IMR-90 (cell line): ENCODE results near the gene ROBO1. TPM values are rescaled to one million over a fixed set of nuclear protein-coding genes. Genes with fewer than 3 reads are reported as not detected.

Source experiments
- ATAC-seq: fragments of 200-7000 bp; cut with Tn5 transposase; 2 replicates; pipeline ENCODE4 v1.9.1; 2020; ENCODE audit warnings: low read depth, mild to moderate bottlenecking, moderate library complexity
- BruUV-seq: library from RNA; stranded (reverse); fragments of 400-500 nt; replicated peaks from 2 replicates; lab custom pipeline; 2021; lab: Mats Ljungman, UMichigan
- CTCF ChIA-PET: fragments of 300-600 bp; formaldehyde crosslinking; extraction: SDS; loops from one replicate; lab custom pipeline; 2021; ENCODE audit warnings: antibody characterized with exemption; lab: Yijun Ruan, JAX
- POLR2A ChIA-PET: fragments of 300-600 bp; sonication (Branson Sonifier 250); formaldehyde crosslinking; loops from one replicate; lab custom pipeline; 2022; ENCODE audit warnings: antibody characterized with exemption; ENCODE audit not compliant: unreplicated experiment; lab: Charles Lee
- DNase-seq: peaks from one replicate; pipeline ENCODE4 v3.0.0; 2013
- H2AFZ ChIP-seq: replicated peaks from 2 replicates; pipeline ENCODE3; 2013; ENCODE audit warnings: low read length, mild to moderate bottlenecking; ENCODE audit not compliant: poor library complexity
- H2AK5ac ChIP-seq: 2 replicates; pipeline ENCODE4 v1.6.1; 2013; ENCODE audit warnings: low read depth, low read length, inconsistent platforms
- H2AK9ac ChIP-seq: replicated peaks from 2 replicates; pipeline ENCODE3; 2013; ENCODE audit warnings: mild to moderate bottlenecking, low read depth, low read length, moderate library complexity; ENCODE audit not compliant: poor library complexity
- H2BK120ac ChIP-seq: 2 replicates; pipeline ENCODE4 v1.6.1; 2013; ENCODE audit warnings: low read depth, low read length, inconsistent platforms
- H2BK15ac ChIP-seq: 3 replicates; pipeline ENCODE4 v1.6.1; 2013; ENCODE audit warnings: low read depth, low read length, inconsistent platforms
- H2BK20ac ChIP-seq: 2 replicates; pipeline ENCODE4 v1.6.1; 2013; ENCODE audit warnings: low read depth, mild to moderate bottlenecking, inconsistent platforms, low read length, moderate library complexity
- H2BK5ac ChIP-seq: 2 replicates; pipeline ENCODE4 v1.6.1; 2013; ENCODE audit warnings: mild to moderate bottlenecking, low read depth, low read length, inconsistent platforms; ENCODE audit not compliant: poor library complexity, severe bottlenecking
- H3K14ac ChIP-seq: replicated peaks from 2 replicates; pipeline ENCODE4 v1.6.1; 2013; ENCODE audit warnings: low read depth, low read length, inconsistent platforms
- H3K18ac ChIP-seq: 2 replicates; pipeline ENCODE4 v1.6.1; 2013; ENCODE audit warnings: low read depth, low read length, control low read depth
- H3K23ac ChIP-seq: 2 replicates; pipeline ENCODE4 v1.6.1; 2013; ENCODE audit warnings: low read depth, low read length, inconsistent platforms
- H3K27ac ChIP-seq: 2 replicates; pipeline ENCODE4 v1.5.1; 2013; ENCODE audit warnings: mild to moderate bottlenecking, control low read depth, low read length; ENCODE audit not compliant: insufficient read depth
- H3K27me3 ChIP-seq: 2 replicates; pipeline ENCODE4 v1.6.1; 2013; ENCODE audit warnings: low read length; ENCODE audit not compliant: control insufficient read depth, insufficient read depth
- H3K36me3 ChIP-seq: 2 replicates; pipeline ENCODE4 v1.6.1; 2013; ENCODE audit warnings: low read length, mixed read lengths; ENCODE audit not compliant: control insufficient read depth, insufficient read depth
- H3K4ac ChIP-seq: 2 replicates; pipeline ENCODE4 v1.6.1; 2013; ENCODE audit warnings: low read depth, low read length, inconsistent platforms
- H3K4me1 ChIP-seq: 2 replicates; pipeline ENCODE4 v1.6.1; 2013; ENCODE audit warnings: low read length, mixed read lengths; ENCODE audit not compliant: control insufficient read depth, insufficient read depth
- H3K4me2 ChIP-seq: 2 replicates; pipeline ENCODE4 v1.6.1; 2013; ENCODE audit warnings: low read depth, mild to moderate bottlenecking, control low read depth, low read length, moderate library complexity
- H3K4me3 ChIP-seq: 2 replicates; pipeline ENCODE4 v1.5.1; 2013; ENCODE audit warnings: low read depth, mild to moderate bottlenecking, control low read depth, low read length, moderate library complexity; ENCODE audit not compliant: insufficient read depth
- H3K56ac ChIP-seq: 2 replicates; pipeline ENCODE4 v1.6.1; 2013; ENCODE audit warnings: low read length, inconsistent platforms; ENCODE audit not compliant: insufficient read depth; ENCODE audit errors: extremely low read depth
- H3K79me1 ChIP-seq, 2 experiments: 2 replicates each; pipeline ENCODE4 v1.6.1; 2013; ENCODE audit warnings: low read length in 2 of 2, inconsistent platforms in 1 of 2, low read depth in 1 of 2
- H3K9ac ChIP-seq: 2 replicates; pipeline ENCODE4 v1.6.1; 2013; ENCODE audit warnings: low read depth, low read length, control low read depth
- H3K9me1 ChIP-seq: 2 replicates; pipeline ENCODE4 v1.6.1; 2013; ENCODE audit warnings: low read length, inconsistent platforms; ENCODE audit not compliant: insufficient read depth
- H3K9me3 ChIP-seq: 2 replicates; pipeline ENCODE4 v1.6.1; 2013; ENCODE audit warnings: low read length; ENCODE audit not compliant: control insufficient read depth, insufficient read depth
- H4K20me1 ChIP-seq: 2 replicates; pipeline ENCODE4 v1.6.1; 2013; ENCODE audit warnings: low read length, inconsistent platforms; ENCODE audit not compliant: insufficient read depth
- H4K5ac ChIP-seq: 2 replicates; pipeline ENCODE4 v1.6.1; 2013; ENCODE audit warnings: mild to moderate bottlenecking, low read depth, low read length, control low read depth
- H4K8ac ChIP-seq, 2 experiments: 2 replicates each; pipeline ENCODE4 v1.6.1; 2013; ENCODE audit warnings: low read depth in 2 of 2, low read length in 2 of 2, control low read depth in 1 of 2, inconsistent platforms in 1 of 2
- H4K91ac ChIP-seq: 2 replicates; pipeline ENCODE4 v1.6.1; 2013; ENCODE audit warnings: low read depth, low read length, inconsistent platforms; ENCODE audit not compliant: insufficient read depth
- BHLHE40 ChIP-seq: fragments of 150-350 bp; IDR thresholded peaks from 2 replicates; pipeline ENCODE4 v1.6.1; 2016; ENCODE audit warnings: mild to moderate bottlenecking, low read depth, low read length
- CEBPB ChIP-seq: IDR thresholded peaks from 2 replicates; pipeline ENCODE4 v1.6.1; 2012; ENCODE audit warnings: low read depth, low read length, improper control_type of control experiment
- CHD1 ChIP-seq: IDR thresholded peaks from 2 replicates; pipeline ENCODE4 v1.6.1; 2012; ENCODE audit warnings: low read depth, low read length, improper control_type of control experiment
- CTCF ChIP-seq: conservative IDR thresholded peaks from 2 replicates; pipeline ENCODE4 v1.5.1; 2012; ENCODE audit warnings: mild to moderate bottlenecking, low read depth, low read length, improper control_type of control experiment
- ELK1 ChIP-seq: fragments of 150-350 bp; IDR thresholded peaks from 2 replicates; pipeline ENCODE4 v1.6.1; 2016; ENCODE audit warnings: low read depth, mild to moderate bottlenecking, low read length, moderate library complexity, borderline replicate concordance
- FOS ChIP-seq: fragments of 150-350 bp; IDR thresholded peaks from 2 replicates; pipeline ENCODE4 v1.6.1; 2016; ENCODE audit warnings: low read depth, low read length
- MAFK ChIP-seq: IDR thresholded peaks from 2 replicates; pipeline ENCODE4 v1.6.1; 2012; ENCODE audit warnings: low read depth, low read length, improper control_type of control experiment
- MAZ ChIP-seq: IDR thresholded peaks from 2 replicates; pipeline ENCODE4 v1.6.1; 2012; ENCODE audit warnings: low read depth, mild to moderate bottlenecking, low read length, improper control_type of control experiment, moderate library complexity, borderline replicate concordance
- MXI1 ChIP-seq: IDR thresholded peaks from 2 replicates; pipeline ENCODE4 v1.6.1; 2012; ENCODE audit warnings: low read depth, mild to moderate bottlenecking, low read length, moderate library complexity, borderline replicate concordance
- NFE2L2 ChIP-seq: fragments of 150-350 bp; IDR thresholded peaks from 2 replicates; pipeline ENCODE4 v1.6.1; 2016; ENCODE audit warnings: low read depth, mild to moderate bottlenecking, low read length
- POLR2A ChIP-seq: IDR thresholded peaks from 2 replicates; pipeline ENCODE4 v1.6.1; 2012; ENCODE audit warnings: mild to moderate bottlenecking, low read depth, low read length
- RAD21 ChIP-seq: IDR thresholded peaks from 2 replicates; pipeline ENCODE4 v1.6.1; 2012; ENCODE audit warnings: low read length, improper control_type of control experiment
- RCOR1 ChIP-seq: IDR thresholded peaks from 2 replicates; pipeline ENCODE4 v1.6.1; 2012; ENCODE audit warnings: mild to moderate bottlenecking, low read length, improper control_type of control experiment; ENCODE audit not compliant: insufficient replicate concordance
- RFX5 ChIP-seq: IDR thresholded peaks from 2 replicates; pipeline ENCODE4 v1.8.0; 2012; ENCODE audit warnings: low read depth, mild to moderate bottlenecking, low read length, moderate library complexity
- SMC3 ChIP-seq: fragments of 150-350 bp; IDR thresholded peaks from 2 replicates; pipeline ENCODE4 v1.6.1; 2016; ENCODE audit warnings: low read depth, mild to moderate bottlenecking, antibody characterized with exemption, low read length, moderate library complexity
- USF2 ChIP-seq: fragments of 150-350 bp; IDR thresholded peaks from 2 replicates; pipeline ENCODE4 v1.6.1; 2017; ENCODE audit warnings: mild to moderate bottlenecking, antibody characterized with exemption, low read length, low read depth
- WGBS, 2 experiments: methylation state at CpG; one replicate each; pipeline versions ENCODE4 v1.1.5 to v1.1.7; 2013; ENCODE audit warnings: missing lambda C conversion rate in 2 of 2; ENCODE audit not compliant: insufficient read length in 1 of 2; ENCODE audit errors: extremely low coverage in 2 of 2; 5-methylcytosine and 5-hydroxymethylcytosine counted together
- dilution Hi-C: fragments of 300-500 bp; cut with HindIII; formaldehyde crosslinking; loops from one replicate; pipeline ENCODE4 v1.14.3; 2018; ENCODE audit warnings: low sequenced_read_pairs; ENCODE audit not compliant: unreplicated experiment
- in situ Hi-C: fragments of 300-500 bp; cut with MboI; formaldehyde crosslinking; loops from 3 replicates; pipeline ENCODE4 v1.14.3; 2019; ENCODE audit warnings: low sequenced_read_pairs, inconsistent platforms, mixed read lengths
- intact Hi-C: fragments of 100-400 bp; cut with micrococcal nuclease; formaldehyde crosslinking; loops from 2 replicates; pipeline ENCODE4 v1.10.0; 2022
- polyA plus RNA-seq, 3 experiments: library from polyadenylated mRNA; depleted of rRNA; stranded (reverse); fragments of >200 nt; gene quantifications; 2 replicates each; pipeline ENCODE4 v1.2.3, GENCODE V29; 2012; ENCODE audit warnings: low replicate concordance in 1 of 3
- total RNA-seq: library from RNA; depleted of rRNA; stranded (reverse); fragments of >200 nt; gene quantifications from 2 replicates; pipeline ENCODE4 v1.2.3, GENCODE V29; 2012

Gene ROBO1
- total and polyA plus RNA-seq, 2 of the 4 experiments (the other 2 are of a cell fraction), result 24.1 to 53.9 TPM

GRCh38 chr3:78670746-78671145 is 1097.1 kb downstream of the ROBO1 start:
- no peak for TF ChIP-seq RAD21
- no peak for TF ChIP-seq USF2
- no peak for TF ChIP-seq CHD1
- TF ChIP-seq CTCF, result no peak
- TF ChIP-seq MAZ, result no peak
- TF ChIP-seq RCOR1, result no peak
- no peak for TF ChIP-seq SMC3
- TF ChIP-seq POLR2A, result no peak
- no peak for TF ChIP-seq CEBPB
- no peak for TF ChIP-seq FOS
- TF ChIP-seq MXI1, result no peak
- no peak for TF ChIP-seq BHLHE40
- TF ChIP-seq ELK1, result no peak
- TF ChIP-seq RFX5, result no peak
- no peak for TF ChIP-seq NFE2L2
- no peak for TF ChIP-seq MAFK
- DNase-seq, result no peak
- H3K9ac ChIP-seq, result no peak overlapping the region
- no peak overlapping the region for H4K8ac ChIP-seq
- no peak overlapping the region for H2AFZ ChIP-seq
- H2BK120ac ChIP-seq, result no peak overlapping the region
- H3K27ac ChIP-seq, result no peak overlapping the region
- peaks cover 2% of the 10 kb centered on the region for H3K36me3 ChIP-seq
- no peak overlapping the region for H3K56ac ChIP-seq
- H3K4me1 ChIP-seq, result peaks cover 1% of the 10 kb centered on the region; the same call in 1 of the 2 replicates
- no peaks in the 10 kb centered on the region for H3K27me3 ChIP-seq
- H3K14ac ChIP-seq, result no peak overlapping the region
- no peaks in the 10 kb centered on the region for H3K9me1 ChIP-seq
- no peak overlapping the region for H2BK20ac ChIP-seq
- in situ Hi-C loops (loop anchor here (25.0 kb wide), 2 partner anchors 317 to 817 kb away; no protein-coding TSS in a partner anchor), dilution Hi-C loops (no loop called here), intact Hi-C loops (no loop called here)
- H2BK5ac ChIP-seq, result no peak overlapping the region
- no CpG with 5 or more reads among the region's 4 CpGs for WGBS, 2 experiments
- H2AK9ac ChIP-seq, result no peak overlapping the region
- H3K23ac ChIP-seq, result no peak overlapping the region
- no peak overlapping the region for H3K4me3 ChIP-seq
- no peak overlapping the region for H3K18ac ChIP-seq
- H3K4me2 ChIP-seq, result no peak overlapping the region
- H3K4ac ChIP-seq, result no peak overlapping the region
- H3K79me1 ChIP-seq, result no peaks in the 10 kb centered on the region
- no peak overlapping the region for H2AK5ac ChIP-seq
- no peak overlapping the region for H2BK15ac ChIP-seq
- H3K9me3 ChIP-seq, result no peaks in the 10 kb centered on the region
- no peak for ATAC-seq
- ChIA-PET POLR2A (no interaction called here), CTCF (no interaction called here)
- no peak overlapping the region for H4K91ac ChIP-seq
- no TSS peak for BruUV-seq
- no peak overlapping the region for H4K5ac ChIP-seq
- H4K20me1 ChIP-seq, result no peaks in the 10 kb centered on the region
